Stomach (tissue), 4 donors: ENCODE data around the gene THAP12.

Experiments
- EP300 ChIP-seq: sonication (generic); formaldehyde crosslinking; IDR thresholded peaks from one replicate; pipeline ENCODE4 v1.6.1; 2017; ENCODE audit warnings: antibody characterized with exemption
- TF ChIP-seq, protein P1 (sequence below), 7 experiments: fragments of 450-650 bp in 4 of 7; fragments of 200-600 bp in 3 of 7; sonication (generic) in 3 of 7; IDR thresholded peaks; one replicate each; pipeline ENCODE4 v1.5.1; 2016 to 2019; ENCODE audit warnings: antibody characterized with exemption in 7 of 7, control low read depth in 2 of 7, mild to moderate bottlenecking in 1 of 7

GRCh38 chr11:76329983-76330382 is 50.9 kb downstream of the THAP12 start:
- TF ChIP-seq, protein P1, sequence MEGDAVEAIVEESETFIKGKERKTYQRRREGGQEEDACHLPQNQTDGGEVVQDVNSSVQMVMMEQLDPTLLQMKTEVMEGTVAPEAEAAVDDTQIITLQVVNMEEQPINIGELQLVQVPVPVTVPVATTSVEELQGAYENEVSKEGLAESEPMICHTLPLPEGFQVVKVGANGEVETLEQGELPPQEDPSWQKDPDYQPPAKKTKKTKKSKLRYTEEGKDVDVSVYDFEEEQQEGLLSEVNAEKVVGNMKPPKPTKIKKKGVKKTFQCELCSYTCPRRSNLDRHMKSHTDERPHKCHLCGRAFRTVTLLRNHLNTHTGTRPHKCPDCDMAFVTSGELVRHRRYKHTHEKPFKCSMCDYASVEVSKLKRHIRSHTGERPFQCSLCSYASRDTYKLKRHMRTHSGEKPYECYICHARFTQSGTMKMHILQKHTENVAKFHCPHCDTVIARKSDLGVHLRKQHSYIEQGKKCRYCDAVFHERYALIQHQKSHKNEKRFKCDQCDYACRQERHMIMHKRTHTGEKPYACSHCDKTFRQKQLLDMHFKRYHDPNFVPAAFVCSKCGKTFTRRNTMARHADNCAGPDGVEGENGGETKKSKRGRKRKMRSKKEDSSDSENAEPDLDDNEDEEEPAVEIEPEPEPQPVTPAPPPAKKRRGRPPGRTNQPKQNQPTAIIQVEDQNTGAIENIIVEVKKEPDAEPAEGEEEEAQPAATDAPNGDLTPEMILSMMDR (IDR thresholded peaks at IDR 0.05) = no peak
- no peak for TF ChIP-seq EP300
